Muscle of leg (tissue), 11 donors: Measurements from ENCODE around the gene MAP3K15. TPM values are rescaled to one million over a fixed set of nuclear protein-coding genes. Genes with fewer than 3 reads are reported as not detected.
A peak's percentile ranks its signal among the peaks of the same experiment; 100 is the strongest.

Experiments used
- DNase-seq: peaks from one replicate; pipeline ENCODE4 v3.0.0; 2013
- H3K27ac ChIP-seq: one replicate; pipeline ENCODE4 v1.5.1; 2013; ENCODE audit warnings: mild to moderate bottlenecking, low read length, control low read depth
- H3K27me3 ChIP-seq: one replicate; pipeline ENCODE4 v1.6.1; 2013; ENCODE audit warnings: low read length; ENCODE audit not compliant: control insufficient read depth, insufficient read depth
- H3K36me3 ChIP-seq: one replicate; pipeline ENCODE4 v1.6.1; 2013; ENCODE audit warnings: low read length; ENCODE audit not compliant: control insufficient read depth, insufficient read depth
- H3K4me1 ChIP-seq: one replicate; pipeline ENCODE4 v1.6.1; 2013; ENCODE audit warnings: low read length; ENCODE audit not compliant: control insufficient read depth, insufficient read depth
- H3K4me3 ChIP-seq: one replicate; pipeline ENCODE4 v1.5.1; 2013; ENCODE audit warnings: low read length, control low read depth
- H3K9me3 ChIP-seq: replicated peaks from 2 replicates; pipeline ENCODE4 v1.6.1; 2013; ENCODE audit warnings: low read depth, low read length; ENCODE audit not compliant: control insufficient read depth
- WGBS: methylation state at CpG from one replicate; pipeline ENCODE4 v1.1.5; 2013; ENCODE audit warnings: missing lambda C conversion rate; ENCODE audit not compliant: insufficient coverage; 5-methylcytosine and 5-hydroxymethylcytosine counted together
- polyA plus RNA-seq, 8 donors: library from polyadenylated mRNA; unstranded; fragments of 120-200 nt; gene quantifications; one replicate each; pipeline versions ENCODE4 v1.2.1 to v1.2.3, GENCODE V29; 2013; ENCODE audit warnings: inconsistent platforms in 1 of 8, low replicate concordance in 1 of 8; ENCODE audit not compliant: insufficient read length in 8 of 8, insufficient read depth in 1 of 8
- total RNA-seq: library from RNA; stranded (reverse); fragments of 120-200 nt; gene quantifications from one replicate; pipeline ENCODE4 v1.2.4, GENCODE V29; 2013

The MAP3K15 gene
- total and polyA plus RNA-seq, 9 donors, result 0.13 to 0.93 (median 0.73) TPM

DNA sequence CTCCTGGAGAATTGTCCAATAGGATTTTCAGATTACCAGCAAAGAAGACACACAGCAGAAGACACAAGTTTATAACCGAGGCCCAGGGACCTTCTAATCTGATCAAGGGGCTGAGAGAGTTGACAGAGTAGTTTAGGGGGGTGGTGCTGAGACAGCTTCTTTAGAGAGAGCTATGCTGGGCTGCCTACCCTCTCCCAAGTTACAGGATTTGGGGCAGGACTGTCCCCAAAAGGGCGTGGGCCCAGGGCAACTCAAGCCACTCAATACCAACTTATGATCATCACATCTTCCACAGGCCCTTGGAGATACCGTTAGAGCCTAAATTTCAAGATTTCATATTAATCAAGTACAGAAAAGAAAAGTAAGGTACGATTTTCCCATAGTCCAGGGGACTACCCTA is 128.6 kb downstream of the MAP3K15 start:
- Histone ChIP-seq H3K36me3 (no peaks in the 10 kb centered on the region), H3K27ac (no peak overlapping the region), H3K9me3 (no peaks in the 10 kb centered on the region), H3K4me1 (no peaks in the 10 kb centered on the region), H3K4me3 (no peak overlapping the region), H3K27me3 (peaks cover 15% of the 10 kb centered on the region)
- no peak for DNase-seq
- no CpG with 5 or more reads among the region's 4 CpGs for WGBS

DNA sequence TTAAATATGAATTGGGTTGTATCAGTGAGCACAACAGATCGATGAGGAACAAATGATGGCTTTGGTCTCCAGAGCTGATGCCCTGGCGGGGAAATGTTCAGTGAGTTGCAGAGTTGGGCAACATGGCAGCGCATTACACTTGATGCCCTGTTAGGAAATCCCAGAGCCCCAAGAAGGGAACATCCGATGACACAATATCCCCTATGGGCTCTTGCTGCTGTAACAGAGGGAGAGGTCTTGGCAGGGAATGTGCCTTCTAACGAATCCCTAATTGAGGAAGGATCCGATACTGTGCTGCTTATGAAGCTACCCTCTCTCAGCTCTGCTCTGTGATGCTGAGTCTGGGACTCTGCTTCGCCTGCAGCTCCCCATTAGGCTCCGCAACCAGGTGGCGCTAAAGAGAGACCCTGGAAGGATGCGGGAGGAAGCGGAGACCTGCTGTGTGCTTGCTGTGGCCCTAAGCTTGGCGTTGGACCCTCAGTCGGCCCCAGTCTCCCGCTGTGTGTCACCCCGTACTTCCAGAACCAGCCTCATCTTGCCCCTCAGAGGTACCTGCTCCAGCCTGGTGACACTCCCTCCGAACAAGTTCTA is 132.7 kb downstream of the MAP3K15 start:
- Histone ChIP-seq H3K9me3 (no peaks in the 10 kb centered on the region), H3K36me3 (no peaks in the 10 kb centered on the region), H3K27ac (no peak overlapping the region), H3K27me3 (peaks cover 13% of the 10 kb centered on the region), H3K4me1 (no peaks in the 10 kb centered on the region), H3K4me3 (no peak overlapping the region)
- 21% methylated on average over 12 of the region's 16 CpGs for WGBS
- peak; percentile 23 for DNase-seq

DNA sequence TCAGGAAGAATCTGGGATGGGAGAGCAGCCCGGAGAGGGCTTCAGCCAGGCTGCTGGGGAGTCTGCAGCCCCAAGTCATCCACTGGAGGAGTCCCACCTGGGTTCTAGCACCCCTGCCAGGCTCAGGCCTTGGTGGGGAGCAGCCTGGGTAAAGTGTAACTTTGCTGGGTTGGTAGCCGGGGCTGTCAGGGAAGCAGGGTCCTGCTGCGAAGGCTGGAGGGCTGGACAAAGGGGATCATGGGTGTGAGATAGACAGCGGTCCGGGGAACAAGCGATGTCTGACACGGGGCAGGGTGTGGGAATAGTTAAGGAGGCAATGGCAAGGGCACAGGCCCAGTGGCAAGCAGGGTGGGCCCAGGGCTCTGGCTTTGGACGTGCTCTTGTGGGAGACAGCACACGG is 134.0 kb downstream of the MAP3K15 start:
- DNase-seq, result no peak
- H3K4me1 ChIP-seq, result no peaks in the 10 kb centered on the region
- no peaks in the 10 kb centered on the region for H3K36me3 ChIP-seq
- H3K27me3 ChIP-seq, result peaks cover 11% of the 10 kb centered on the region
- WGBS, result 83% methylated on average over 9 of the region's 9 CpGs
- no peak overlapping the region for H3K4me3 ChIP-seq
- no peaks in the 10 kb centered on the region for H3K9me3 ChIP-seq
- H3K27ac ChIP-seq, result no peak overlapping the region

DNA sequence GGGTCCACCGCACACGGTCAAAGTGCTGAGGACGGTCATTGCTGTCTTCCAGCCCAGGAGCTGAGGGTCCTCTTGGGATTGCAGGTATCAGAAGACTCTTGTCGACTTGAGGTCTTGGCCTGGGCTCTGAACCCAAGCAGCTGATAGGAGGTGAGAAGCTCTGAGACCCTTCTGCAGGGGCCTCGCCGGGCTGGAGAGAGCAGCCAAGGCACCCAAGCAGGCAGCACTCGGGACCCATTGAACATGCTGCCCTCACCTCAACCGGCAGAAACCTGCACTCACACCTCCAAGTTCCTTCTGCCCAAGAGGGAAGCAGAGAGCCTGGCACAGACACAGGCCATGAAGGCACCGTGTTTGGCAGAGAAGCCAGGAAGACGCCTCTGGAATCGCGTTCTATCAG is 137.5 kb downstream of the MAP3K15 start:
- 87% methylated on average over 12 of the region's 12 CpGs for WGBS
- no peak for DNase-seq
- peaks cover under 1% of the 10 kb centered on the region for H3K4me1 ChIP-seq
- H3K9me3 ChIP-seq, result no peaks in the 10 kb centered on the region
- no peak overlapping the region for H3K4me3 ChIP-seq
- no peaks in the 10 kb centered on the region for H3K36me3 ChIP-seq
- no peak overlapping the region for H3K27ac ChIP-seq
- H3K27me3 ChIP-seq, result peaks cover 28% of the 10 kb centered on the region

DNA sequence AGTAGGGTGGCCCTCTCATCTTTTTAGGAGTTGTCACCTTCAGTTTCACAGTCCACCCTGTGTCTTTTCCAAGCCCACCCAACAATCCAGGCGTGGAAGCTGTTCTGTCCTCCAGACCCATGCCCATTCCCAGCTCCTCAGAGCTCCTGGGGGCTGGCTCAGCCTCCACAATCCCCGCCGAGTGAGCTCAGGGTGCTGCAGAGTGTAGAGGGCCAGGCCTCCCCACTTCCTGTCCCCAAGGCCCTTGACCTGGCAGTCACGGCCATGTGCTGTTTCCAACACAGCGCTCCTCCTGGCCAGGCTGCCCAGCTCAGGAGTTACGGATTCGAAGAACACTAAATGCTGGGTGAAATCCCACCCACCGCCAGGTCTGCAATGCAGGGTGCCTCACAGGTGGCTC is 139.8 kb downstream of the MAP3K15 start:
- 67% methylated on average over 8 of the region's 8 CpGs for WGBS
- Histone ChIP-seq H3K27ac (no peak overlapping the region), H3K4me1 (peaks cover 5% of the 10 kb centered on the region), H3K36me3 (no peaks in the 10 kb centered on the region), H3K4me3 (no peak overlapping the region), H3K27me3 (peaks cover 25% of the 10 kb centered on the region), H3K9me3 (no peaks in the 10 kb centered on the region)
- no peak for DNase-seq

DNA sequence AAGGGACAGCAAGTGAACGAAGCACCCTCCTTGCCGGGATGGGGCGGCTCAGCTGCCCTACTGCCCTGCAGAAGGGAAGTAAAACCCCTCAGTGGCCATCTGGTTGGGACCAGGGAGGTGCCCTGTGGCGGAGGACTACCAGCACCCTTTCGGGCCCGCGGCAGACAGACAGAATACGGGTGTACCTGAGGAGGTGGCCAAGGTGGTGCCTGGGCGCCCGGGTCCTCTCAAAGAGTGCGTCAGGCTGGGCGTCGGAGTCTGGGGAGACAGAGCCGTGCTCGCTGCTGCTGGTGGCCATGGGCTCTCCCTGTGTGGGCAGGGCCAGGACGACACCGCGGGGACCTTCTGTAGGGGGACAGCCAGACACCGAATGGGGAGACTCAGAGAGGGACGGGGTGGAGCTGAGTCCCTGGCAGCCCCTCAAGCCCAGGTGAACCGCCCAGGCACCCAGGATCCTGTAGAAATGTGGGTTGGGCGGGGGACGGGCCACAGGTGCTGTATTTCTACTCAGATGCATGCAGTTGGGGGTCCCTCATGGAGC is 141.9 kb downstream of the MAP3K15 start:
- Histone ChIP-seq H3K4me1 (peaks cover 5% of the 10 kb centered on the region), H3K27ac (no peak overlapping the region), H3K27me3 (peaks cover 25% of the 10 kb centered on the region), H3K4me3 (no peak overlapping the region), H3K36me3 (no peaks in the 10 kb centered on the region), H3K9me3 (no peaks in the 10 kb centered on the region)
- no peak for DNase-seq
- 35% methylated on average over 23 of the region's 23 CpGs for WGBS

DNA sequence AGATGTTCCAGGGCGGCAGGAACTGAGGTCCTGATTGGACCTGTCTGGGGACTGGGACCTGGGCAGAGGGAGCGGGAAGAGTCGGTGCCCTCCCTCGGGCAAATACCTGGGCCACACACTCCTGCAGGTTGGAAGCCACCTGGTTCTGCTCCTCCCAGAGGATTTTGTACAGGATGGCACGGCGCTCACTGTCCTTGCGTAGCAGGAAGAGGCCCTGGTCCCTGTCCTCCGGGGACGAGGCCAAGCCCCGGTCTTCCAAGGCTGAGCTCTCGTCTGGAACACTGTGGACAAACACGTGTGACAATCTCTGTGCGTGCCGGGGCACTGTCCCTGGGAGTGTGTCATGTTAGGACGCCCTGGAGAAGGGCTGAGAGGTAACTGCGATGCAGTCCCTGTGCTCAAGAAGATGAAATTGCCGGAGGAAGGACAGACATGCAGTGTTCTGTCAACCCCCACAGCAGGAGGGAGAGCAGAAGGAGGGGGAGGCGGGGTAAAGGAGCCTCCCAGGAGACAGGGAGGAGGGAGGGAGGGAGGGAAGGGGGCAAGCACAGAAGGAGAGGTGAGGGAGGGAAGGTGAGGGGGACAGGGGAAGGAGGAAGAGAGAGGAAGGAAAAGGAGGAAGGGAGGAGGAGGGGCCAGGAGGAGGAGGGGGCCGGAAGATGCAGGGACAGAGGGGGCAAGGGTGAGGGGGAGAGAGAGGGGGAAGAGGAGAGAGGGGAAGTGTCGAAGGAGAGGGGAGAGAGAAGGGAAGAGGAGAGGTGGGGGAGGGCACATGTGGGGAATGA is 142.6 kb downstream of the MAP3K15 start:
- Histone ChIP-seq H3K9me3 (no peaks in the 10 kb centered on the region), H3K36me3 (no peaks in the 10 kb centered on the region), H3K4me1 (peaks cover 5% of the 10 kb centered on the region), H3K27ac (no peak overlapping the region), H3K4me3 (peak overlapping the region; percentile 31), H3K27me3 (peaks cover 25% of the 10 kb centered on the region)
- peak; percentile 37 for DNase-seq
- WGBS, result 24% methylated on average over 19 of the region's 20 CpGs

DNA sequence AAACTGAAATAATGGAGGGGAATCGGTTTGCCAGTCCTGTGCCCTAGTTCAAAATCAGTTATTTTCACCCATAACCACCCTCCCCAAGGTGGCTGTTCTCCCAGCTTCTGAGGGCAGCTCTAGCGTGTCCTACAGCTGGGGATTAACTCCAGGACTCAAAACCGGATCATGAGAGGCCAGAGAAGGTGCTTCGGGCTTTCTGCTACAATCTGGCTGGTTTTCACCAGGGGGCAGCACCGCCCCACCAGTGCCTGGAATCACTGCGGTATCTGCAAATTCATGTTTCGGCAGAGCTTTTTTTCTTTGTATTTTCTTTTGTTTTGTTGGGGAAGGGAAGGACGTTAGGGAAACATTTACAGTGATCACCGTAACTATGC is 143.2 kb downstream of the MAP3K15 start:
- Histone ChIP-seq H3K4me3 (peak overlapping the region; percentile 31), H3K36me3 (no peaks in the 10 kb centered on the region)
- 25% methylated on average over 7 of the region's 9 CpGs for WGBS

DNA sequence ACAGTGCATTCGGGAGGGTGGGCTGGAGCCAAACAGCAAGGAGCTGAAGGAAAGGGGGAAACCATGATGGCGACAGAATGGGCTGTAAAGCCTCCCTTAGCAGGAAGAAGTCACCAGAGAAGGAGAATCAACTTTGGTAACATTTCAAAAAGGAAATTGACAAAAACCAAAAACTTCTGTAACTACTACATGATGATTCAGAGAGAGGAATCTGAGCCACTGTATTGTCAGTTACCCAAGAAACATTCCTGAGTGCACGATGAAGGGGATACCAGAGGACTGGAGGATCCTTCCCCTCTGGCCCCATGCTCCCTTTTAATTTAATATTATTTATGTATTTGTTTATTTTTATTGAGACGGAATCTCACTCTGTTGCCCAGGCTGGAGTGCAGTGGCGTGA is 145.2 kb downstream of the MAP3K15 start:
- no peak for DNase-seq
- WGBS, result 83% methylated on average over 1 of the region's 5 CpGs
- Histone ChIP-seq H3K4me1 (peaks cover 5% of the 10 kb centered on the region), H3K27me3 (peaks cover 16% of the 10 kb centered on the region), H3K36me3 (no peaks in the 10 kb centered on the region), H3K9me3 (no peaks in the 10 kb centered on the region), H3K4me3 (no peak overlapping the region), H3K27ac (no peak overlapping the region)

More for the DNA sequence above, 143.2 kb downstream of the MAP3K15 start:
- Histone ChIP-seq H3K4me1 (peaks cover 5% of the 10 kb centered on the region), H3K27ac (no peak overlapping the region), H3K27me3 (peaks cover 25% of the 10 kb centered on the region), H3K9me3 (no peaks in the 10 kb centered on the region)
- DNase-seq, result peak; percentile 81

DNA sequence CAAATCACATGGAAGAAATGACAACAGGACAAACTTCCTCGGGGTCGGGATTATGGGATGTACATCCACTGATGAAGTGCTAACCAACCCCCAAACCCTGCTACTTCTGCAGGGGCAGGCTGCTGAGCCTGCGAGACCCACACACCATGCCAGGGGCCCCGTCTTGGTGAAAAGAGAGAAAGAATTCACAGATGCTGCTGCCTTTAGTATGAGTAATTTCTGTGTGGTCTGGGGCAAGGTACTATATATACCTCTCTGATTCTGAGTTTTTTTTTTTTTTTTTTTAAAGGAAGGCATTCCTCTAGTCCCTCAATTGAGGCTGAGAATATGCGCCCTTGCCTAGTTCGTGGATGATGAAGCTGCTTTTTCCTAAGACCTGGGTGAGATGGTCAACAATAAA is 146.7 kb downstream of the MAP3K15 start:
- peaks cover 8% of the 10 kb centered on the region for H3K27me3 ChIP-seq
- peaks cover 5% of the 10 kb centered on the region for H3K4me1 ChIP-seq
- no peaks in the 10 kb centered on the region for H3K9me3 ChIP-seq
- no CpG with 5 or more reads among the region's 6 CpGs for WGBS
- no peak for DNase-seq
- H3K36me3 ChIP-seq, result peaks cover 6% of the 10 kb centered on the region
- no peak overlapping the region for H3K27ac ChIP-seq
- no peak overlapping the region for H3K4me3 ChIP-seq
